Naive thymus-derived CD4-positive, alpha-beta T cell (primary cell): ENCODE measurements around the gene MPL. TPM values are rescaled to one million over a fixed set of nuclear protein-coding genes. Genes with fewer than 3 reads are reported as not detected.
A peak's percentile ranks its signal among the peaks of the same experiment; 100 is the strongest.

Source experiments
- ATAC-seq: fragments of 150-1000 bp; cut with Tn5 transposase; 2 replicates; pipeline ENCODE4 v1.10.0; 2021; ENCODE audit warnings: mild to moderate bottlenecking, moderate library complexity
- CTCF ChIA-PET: fragments of 350-600 bp; sonication (Branson Sonifier 250); formaldehyde crosslinking; loops from one replicate; lab custom pipeline; 2021; ENCODE audit warnings: antibody characterized with exemption; lab: Charles Lee
- POLR2A ChIA-PET: fragments of 350-600 bp; sonication (Branson Sonifier 250); formaldehyde crosslinking; loops from one replicate; lab custom pipeline; 2021; ENCODE audit warnings: antibody characterized with exemption, inconsistent platforms; lab: Charles Lee
- DNase-seq, 9 donors: peaks; one replicate each; pipeline versions ENCODE4 v3.0.0 to v3.0.0-alpha.2; 2020 to 2022; ENCODE audit warnings: mixed read lengths in 1 of 9
- H3K27ac ChIP-seq: one replicate; pipeline ENCODE4 v1.7.0; 2013; ENCODE audit warnings: mild to moderate bottlenecking, low read depth, low read length, moderate library complexity
- H3K27me3 ChIP-seq, 2 donors: one replicate each; pipeline ENCODE4 v1.7.0; 2013; ENCODE audit warnings: low read length in 2 of 2, mild to moderate bottlenecking in 2 of 2, moderate library complexity in 2 of 2; ENCODE audit not compliant: control insufficient read depth in 2 of 2, insufficient read depth in 2 of 2
- H3K36me3 ChIP-seq, 3 experiments: 1 replicate in 2 of 3; 2 replicates in 1 of 3; pipeline ENCODE4 v1.7.0; 2013; ENCODE audit warnings: low read length in 3 of 3, mild to moderate bottlenecking in 3 of 3, moderate library complexity in 1 of 3; ENCODE audit not compliant: insufficient read depth in 3 of 3, control insufficient read depth in 2 of 3
- H3K4me1 ChIP-seq, 2 donors: one replicate each; pipeline ENCODE4 v1.7.0; 2013; ENCODE audit warnings: low read length in 2 of 2, mild to moderate bottlenecking in 2 of 2, moderate library complexity in 1 of 2; ENCODE audit not compliant: control insufficient read depth in 2 of 2, insufficient read depth in 2 of 2
- H3K4me3 ChIP-seq: 2 replicates; pipeline ENCODE4 v1.7.0; 2013; ENCODE audit warnings: mild to moderate bottlenecking, low read length
- H3K9me3 ChIP-seq, 3 experiments: 1 replicate in 2 of 3; 2 replicates in 1 of 3; pipeline ENCODE4 v1.7.0; 2013; ENCODE audit warnings: low read length in 3 of 3; ENCODE audit not compliant: control insufficient read depth in 2 of 3
- H3K27ac Mint-ChIP-seq, 9 donors: one replicate each; pipeline ENCODE4 v1.8.0; 2020 to 2022; ENCODE audit warnings: mixed read lengths in 9 of 9, mild to moderate bottlenecking in 8 of 9, moderate library complexity in 5 of 9, inconsistent platforms in 2 of 9
- H3K27me3 Mint-ChIP-seq, 5 donors: one replicate each; pipeline ENCODE4 v1.8.0; 2021 to 2022; ENCODE audit warnings: mixed read lengths in 5 of 5, mild to moderate bottlenecking in 1 of 5
- H3K36me3 Mint-ChIP-seq, 5 donors: one replicate each; pipeline ENCODE4 v1.8.0; 2020 to 2022; ENCODE audit warnings: mixed read lengths in 5 of 5, mild to moderate bottlenecking in 3 of 5, inconsistent platforms in 1 of 5
- H3K4me1 Mint-ChIP-seq, 7 donors: one replicate each; pipeline ENCODE4 v1.8.0; 2020 to 2022; ENCODE audit warnings: mixed read lengths in 7 of 7, mild to moderate bottlenecking in 3 of 7, inconsistent platforms in 1 of 7
- H3K4me3 Mint-ChIP-seq, 10 donors: one replicate each; pipeline ENCODE4 v1.8.0; 2020 to 2022; ENCODE audit warnings: mild to moderate bottlenecking in 10 of 10, mixed read lengths in 10 of 10, moderate library complexity in 6 of 10, inconsistent platforms in 2 of 10
- H3K9me3 Mint-ChIP-seq, 11 donors: one replicate each; pipeline ENCODE4 v1.8.0; 2020 to 2022; ENCODE audit warnings: mixed read lengths in 11 of 11, mild to moderate bottlenecking in 4 of 11, inconsistent platforms in 1 of 11, moderate library complexity in 1 of 11
- intact Hi-C, 2 donors: fragments of 100-400 bp; cut with micrococcal nuclease; formaldehyde crosslinking; loops; one replicate each; pipeline ENCODE4 v1.15.1; 2023
- polyA plus RNA-seq, 2 donors: library from polyadenylated mRNA; unstranded; fragments of 300-500 nt; fragmentation: Illumina TruSeq; gene quantifications; one replicate each; pipeline ENCODE4 v1.2.3, GENCODE V29; 2021
- total RNA-seq, 6 experiments: library from RNA in 5 of 6; stranded (reverse) in 5 of 6; gene quantifications; 1 replicate in 5 of 6; 2 replicates in 1 of 6; pipeline ENCODE4 v1.2.3 and lab custom pipeline; 2021 to 2026

The MPL gene
- total and polyA plus RNA-seq, 7 experiments from 2014 or later: 0.21 to 0.98 TPM; not detected in 5

- H3K27me3 Mint-ChIP-seq: no peaks in the 10 kb centered on the region
- H3K9me3 ChIP-seq: no peaks in the 10 kb centered on the region
- H3K27ac Mint-ChIP-seq: peak overlapping the region in 1 of 9 donors; percentile 37
- no peak for DNase-seq
- H3K27ac ChIP-seq: no peak overlapping the region
- peaks cover 19 to 43% (median 26%) of the 10 kb centered on the region in 7 donors for H3K4me1 Mint-ChIP-seq
- ATAC-seq: no peak
- peaks cover 18 to 44% (median 25%) of the 10 kb centered on the region in 5 donors for H3K36me3 Mint-ChIP-seq
- peaks cover 5 to 6% of the 10 kb centered on the region in 2 donors for H3K4me1 ChIP-seq
- H3K9me3 Mint-ChIP-seq: no peaks in the 10 kb centered on the region
- CTCF ChIA-PET: interaction anchor here (0.6 to 1.2 kb wide), 3 partner anchors 10 to 157 kb away, joined by 3 to 4 read pairs (median 3); no protein-coding TSS in a partner anchor
- intact Hi-C loops: loop anchor here in 1 of 2 donors (1.0 to 10.0 kb wide), 2 partner anchors 156 to 271 kb away; partner anchors contain the start of gene KDM4A
- no peaks in the 10 kb centered on the region for H3K27me3 ChIP-seq
- POLR2A ChIA-PET: no interaction called here
- peaks cover 22 to 66% (median 27%) of the 10 kb centered on the region in 3 experiments for H3K36me3 ChIP-seq
- no peak overlapping the region for H3K4me3 Mint-ChIP-seq
- no peak overlapping the region for H3K4me3 ChIP-seq
Observed at GRCh38 chr1:43383449-43383848, 45.8 kb downstream of the MPL start.

GRCh38 chr1:43386676-43387075 lies 49.1 kb downstream of the MPL start:
- DNase-seq (no peak), ATAC-seq (no peak)
- Histone ChIP-seq H3K9me3 (no peaks in the 10 kb centered on the region), H3K4me1 (peaks cover 20 to 21% of the 10 kb centered on the region in 2 donors), H3K27me3 (no peaks in the 10 kb centered on the region), H3K27ac (no peak overlapping the region), H3K4me3 (no peak overlapping the region), H3K36me3 (peaks cover 22 to 69% (median 27%) of the 10 kb centered on the region in 3 experiments)
- intact Hi-C loops: loop anchor here in 1 of 2 donors (10.0 kb wide), 1 partner anchor 268 kb away; the partner anchor contains the start of gene KDM4A
- Mint-ChIP-seq H3K27ac (peak overlapping the region in 4 of 9 donors; percentile 8 to 68 (median 31)), H3K27me3 (no peaks in the 10 kb centered on the region), H3K36me3 (peaks cover 10 to 36% (median 20%) of the 10 kb centered on the region in 5 donors), H3K9me3 (no peaks in the 10 kb centered on the region), H3K4me3 (no peak overlapping the region), H3K4me1 (peaks cover 28 to 50% (median 41%) of the 10 kb centered on the region in 7 donors)
- CTCF ChIA-PET: no interaction called here
- POLR2A ChIA-PET: interaction anchor here (1.3 kb wide), 1 partner anchor 18 kb away, joined by 4 read pairs; no protein-coding TSS in a partner anchor

DNA sequence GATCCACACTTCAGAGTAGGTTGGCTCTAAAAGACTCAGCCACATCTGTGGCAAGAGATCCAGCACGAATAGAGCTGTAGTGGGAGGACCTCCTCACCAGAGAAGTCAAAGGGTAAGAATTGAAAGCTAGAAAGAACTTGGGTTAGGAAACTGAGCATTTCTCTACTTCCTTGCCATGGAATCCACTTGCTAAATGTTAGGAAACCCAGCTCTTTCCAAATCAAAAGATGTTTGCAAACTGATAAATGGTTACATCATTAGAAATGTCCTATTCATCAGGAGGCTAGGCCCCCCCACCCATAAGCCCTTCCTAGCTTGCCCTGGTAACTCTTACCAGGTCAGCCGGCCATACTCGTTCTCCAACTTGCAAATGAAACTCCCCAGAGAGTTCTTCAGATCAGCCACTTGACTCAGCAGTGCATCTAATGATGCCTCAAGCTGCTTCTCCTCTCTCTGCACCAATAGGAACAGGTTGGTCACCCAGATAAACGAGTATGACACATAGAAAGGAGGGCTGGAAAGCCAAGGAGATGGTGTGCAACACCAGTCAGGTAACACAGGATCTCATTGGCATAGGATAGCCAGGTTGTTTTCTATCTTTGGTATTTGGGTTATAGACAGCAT lies 50.5 kb downstream of the MPL start:
- Histone ChIP-seq H3K9me3 (no peaks in the 10 kb centered on the region), H3K4me1 (peaks cover 20 to 21% of the 10 kb centered on the region in 2 donors), H3K27me3 (no peaks in the 10 kb centered on the region), H3K4me3 (no peak overlapping the region), H3K36me3 (peaks cover 22 to 55% (median 27%) of the 10 kb centered on the region in 3 experiments), H3K27ac (peak overlapping the region; percentile 93)
- Mint-ChIP-seq H3K36me3 (peaks cover 10 to 32% (median 17%) of the 10 kb centered on the region in 5 donors), H3K4me3 (peak overlapping the region; percentile 95 to 100 (median 100)), H3K27ac (peak overlapping the region; percentile 69 to 99 (median 97)), H3K4me1 (peaks cover 36 to 60% (median 47%) of the 10 kb centered on the region in 7 donors), H3K9me3 (no peaks in the 10 kb centered on the region), H3K27me3 (no peaks in the 10 kb centered on the region)
- ChIA-PET CTCF (interaction anchor here (1.0 to 1.9 kb wide), 2 partner anchors 27 to 161 kb away, joined by 3 to 6 read pairs; no protein-coding TSS in a partner anchor), POLR2A (interaction anchor here (0.5 to 3.8 kb wide), 5 partner anchors 9 to 67 kb away, joined by 3 to 23 read pairs (median 4); partner anchors contain the start of gene ELOVL1)
- intact Hi-C loops: loop anchor here in 1 of 2 donors (10.0 kb wide), 1 partner anchor 267 kb away; the partner anchor contains the start of gene KDM4A
- ATAC-seq (no peak), DNase-seq (no peak)

GRCh38 chr1:43388613-43389012 lies 51.0 kb downstream of the MPL start:
- intact Hi-C loops: loop anchor here (1.0 to 10.0 kb wide), 4 partner anchors 20 to 266 kb away; partner anchors contain the start of genes CDC20 (in 2 of the 2), ELOVL1 (in 2 of the 2), CFAP57 (in 1 of the 2) and EBNA1BP2 (in 1 of the 2)
- H3K27ac ChIP-seq: peak overlapping the region; percentile 93

GRCh38 chr1:43389326-43390313 lies 52.0 kb downstream of the MPL start, which contains the start of the genes MED8 and SZT2:
MED8 (minus strand) TSS chr1:43389800; CDS start chr1:43389764, 36 bp downstream.
SZT2 (plus strand) TSS chr1:43389899; CDS start chr1:43389969, 70 bp downstream.
- Mint-ChIP-seq H3K27ac (peak within 1 kb of the TSS; percentile 95 to 100 (median 99)), H3K36me3 (peaks cover 10 to 21% (median 15%) of the 10 kb centered on the region in 5 donors), H3K4me3 (peak within 1 kb of the TSS; percentile 95 to 100 (median 100)), H3K9me3 (no peaks in the 10 kb centered on the region), H3K4me1 (peaks cover 42 to 69% (median 56%) of the 10 kb centered on the region in 7 donors), H3K27me3 (no peaks in the 10 kb centered on the region)
- DNase-seq (peak; percentile 75 to 91 (median 88)), ATAC-seq (peak; percentile 98)
- ChIA-PET CTCF (interaction anchor here (1.0 to 1.9 kb wide), 4 partner anchors 11 to 163 kb away, joined by 3 to 6 read pairs (median 4); partner anchors contain the start of gene ELOVL1), POLR2A (interaction anchor here (1.0 to 3.8 kb wide), 10 partner anchors 12 to 218 kb away, joined by 3 to 23 read pairs (median 4); partner anchors contain the start of genes CDC20, CFAP57, EBNA1BP2 and ELOVL1)
- intact Hi-C loops: loop anchor here (1.0 to 10.0 kb wide), 5 partner anchors 21 to 265 kb away; partner anchors contain the start of genes CDC20 (in 2 of the 2), ELOVL1 (in 2 of the 2), KDM4A (in 2 of the 2) and CFAP57 (in 1 of the 2)
- Histone ChIP-seq H3K27ac (peak within 1 kb of the TSS; percentile 93), H3K27me3 (no peaks in the 10 kb centered on the region), H3K36me3 (peaks cover 13 to 40% (median 16%) of the 10 kb centered on the region in 3 experiments), H3K4me3 (peak within 1 kb of the TSS; percentile 96), H3K4me1 (peaks cover 20 to 21% of the 10 kb centered on the region in 2 donors), H3K9me3 (no peaks in the 10 kb centered on the region)

More at GRCh38 chr1:43388613-43389012, 51.0 kb downstream of the MPL start:
- H3K27me3 Mint-ChIP-seq: no peaks in the 10 kb centered on the region
- peaks cover 41 to 65% (median 52%) of the 10 kb centered on the region in 7 donors for H3K4me1 Mint-ChIP-seq
- DNase-seq: no peak
- ChIA-PET CTCF (interaction anchor here (1.0 to 1.9 kb wide), 2 partner anchors 26 to 161 kb away, joined by 3 to 6 read pairs; no protein-coding TSS in a partner anchor), POLR2A (interaction anchor here (1.1 to 3.8 kb wide), 5 partner anchors 11 to 66 kb away, joined by 3 to 23 read pairs (median 6); partner anchors contain the start of genes CDC20 and ELOVL1)
- no peaks in the 10 kb centered on the region for H3K9me3 Mint-ChIP-seq
- peak overlapping the region; percentile 95 to 100 (median 100) for H3K4me3 Mint-ChIP-seq
- H3K36me3 Mint-ChIP-seq: peaks cover 10 to 28% (median 17%) of the 10 kb centered on the region in 5 donors
- ATAC-seq: no peak
- Histone ChIP-seq H3K4me1 (peaks cover 20 to 21% of the 10 kb centered on the region in 2 donors), H3K36me3 (peaks cover 22 to 49% (median 26%) of the 10 kb centered on the region in 3 experiments), H3K4me3 (peak overlapping the region; percentile 96), H3K27me3 (no peaks in the 10 kb centered on the region), H3K9me3 (no peaks in the 10 kb centered on the region)
- peak overlapping the region; percentile 80 to 100 (median 98) for H3K27ac Mint-ChIP-seq
